ENCODE data around the gene BTBD2.

Gene BTBD2

GRCh38 chr19:1957562-1958248, 57.8 kb downstream of the BTBD2 start:
- H3K4me1 ChIP-seq (ENCODE audit: control insufficient read depth in 1 of 2, insufficient read depth in 1 of 2, low read depth in 1 of 2, low read length in 1 of 2), result no peaks in the 10 kb centered on the region
- H3K36me3 ChIP-seq, result peaks cover 48% of the 10 kb centered on the region
- no peak overlapping the region for H3K27ac ChIP-seq
- TF ChIP-seq, protein P1, sequence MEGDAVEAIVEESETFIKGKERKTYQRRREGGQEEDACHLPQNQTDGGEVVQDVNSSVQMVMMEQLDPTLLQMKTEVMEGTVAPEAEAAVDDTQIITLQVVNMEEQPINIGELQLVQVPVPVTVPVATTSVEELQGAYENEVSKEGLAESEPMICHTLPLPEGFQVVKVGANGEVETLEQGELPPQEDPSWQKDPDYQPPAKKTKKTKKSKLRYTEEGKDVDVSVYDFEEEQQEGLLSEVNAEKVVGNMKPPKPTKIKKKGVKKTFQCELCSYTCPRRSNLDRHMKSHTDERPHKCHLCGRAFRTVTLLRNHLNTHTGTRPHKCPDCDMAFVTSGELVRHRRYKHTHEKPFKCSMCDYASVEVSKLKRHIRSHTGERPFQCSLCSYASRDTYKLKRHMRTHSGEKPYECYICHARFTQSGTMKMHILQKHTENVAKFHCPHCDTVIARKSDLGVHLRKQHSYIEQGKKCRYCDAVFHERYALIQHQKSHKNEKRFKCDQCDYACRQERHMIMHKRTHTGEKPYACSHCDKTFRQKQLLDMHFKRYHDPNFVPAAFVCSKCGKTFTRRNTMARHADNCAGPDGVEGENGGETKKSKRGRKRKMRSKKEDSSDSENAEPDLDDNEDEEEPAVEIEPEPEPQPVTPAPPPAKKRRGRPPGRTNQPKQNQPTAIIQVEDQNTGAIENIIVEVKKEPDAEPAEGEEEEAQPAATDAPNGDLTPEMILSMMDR (IDR thresholded peaks at IDR 0.05), result no peak
- no peaks in the 10 kb centered on the region for H3K9me3 ChIP-seq
- H3K4me3 ChIP-seq (ENCODE audit: low read depth in 1 of 2, low read length in 1 of 2), result no peak overlapping the region
- no peaks in the 10 kb centered on the region for H3K27me3 ChIP-seq

GRCh38 chr19:1956868-1957492, 58.5 kb downstream of the BTBD2 start:
- TF ChIP-seq, protein P1 (IDR thresholded peaks at IDR 0.05), result no peak

GRCh38 chr19:1956122-1956494, 59.4 kb downstream of the BTBD2 start:
- TF ChIP-seq, protein P1 (IDR thresholded peaks at IDR 0.05), result no peak
- Histone ChIP-seq H3K27me3 (no peaks in the 10 kb centered on the region), H3K9me3 (no peaks in the 10 kb centered on the region), H3K4me3 (ENCODE audit: low read depth in 1 of 2, low read length in 1 of 2) (no peak overlapping the region), H3K4me1 (ENCODE audit: control insufficient read depth in 1 of 2, insufficient read depth in 1 of 2, low read depth in 1 of 2, low read length in 1 of 2) (peaks cover 3 to 7% of the 10 kb centered on the region in 2 experiments), H3K36me3 (peaks cover 55% of the 10 kb centered on the region), H3K27ac (no peak overlapping the region)

More at GRCh38 chr19:1956868-1957492, 58.5 kb downstream of the BTBD2 start:
- H3K36me3 ChIP-seq, result peaks cover 52% of the 10 kb centered on the region
- no peak overlapping the region for H3K27ac ChIP-seq
- H3K4me1 ChIP-seq (ENCODE audit: control insufficient read depth in 1 of 2, insufficient read depth in 1 of 2, low read depth in 1 of 2, low read length in 1 of 2), result peaks cover under 1 to 1% of the 10 kb centered on the region in 2 experiments
- H3K4me3 ChIP-seq (ENCODE audit: low read depth in 1 of 2, low read length in 1 of 2), result no peak overlapping the region
- no peaks in the 10 kb centered on the region for H3K9me3 ChIP-seq
- no peaks in the 10 kb centered on the region for H3K27me3 ChIP-seq

DNA sequence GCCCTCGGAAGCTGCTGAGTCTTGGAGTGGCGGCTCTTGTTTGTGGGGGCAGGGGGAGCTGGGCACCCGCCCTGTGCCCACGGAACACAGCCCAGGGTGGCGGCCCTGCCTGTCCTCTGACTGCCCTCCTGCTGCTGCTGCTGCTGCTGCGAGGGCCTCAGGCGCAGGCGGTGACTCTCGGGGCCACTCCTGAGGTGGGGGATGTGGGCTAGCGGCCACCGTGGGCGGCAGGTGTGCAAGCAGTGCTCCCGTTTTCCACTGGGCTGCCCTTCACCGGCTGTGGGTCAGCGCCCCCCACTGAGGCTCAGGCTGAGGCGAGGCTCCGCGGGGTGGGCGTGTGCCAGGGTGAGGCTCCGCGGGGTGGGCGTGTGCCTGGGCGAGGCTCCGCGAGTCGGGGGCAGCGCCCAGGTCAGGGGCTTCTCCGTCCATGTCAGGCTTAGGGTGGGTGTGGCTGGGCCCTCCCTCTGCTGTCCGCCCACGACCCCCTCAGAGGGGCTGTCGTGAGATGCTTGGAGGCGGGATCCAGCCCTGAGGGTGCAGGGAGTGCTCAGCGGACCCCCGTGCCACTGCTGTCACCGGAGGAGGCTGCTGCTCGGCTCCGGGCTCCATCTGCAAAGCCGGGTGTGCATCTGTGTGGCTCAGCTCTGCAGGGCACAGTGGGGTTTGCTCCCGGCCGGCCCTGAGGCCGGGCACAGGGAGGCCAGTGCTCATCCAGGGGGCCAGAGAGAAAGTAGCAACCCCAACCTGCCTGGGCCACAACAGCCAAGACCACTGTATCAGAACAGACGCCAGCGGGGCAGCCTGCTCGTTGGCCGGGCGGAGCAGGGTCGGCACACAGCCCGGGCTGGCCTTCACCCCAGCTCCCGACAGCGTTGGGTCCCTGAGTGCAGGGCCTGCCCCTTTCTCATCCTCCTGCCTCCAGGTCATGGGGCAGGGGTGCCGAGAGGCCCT, 60.1 kb downstream of the BTBD2 start:
- H3K27ac ChIP-seq, result no peak overlapping the region
- TF ChIP-seq, protein P1 (IDR thresholded peaks at IDR 0.05), result no peak
- no peaks in the 10 kb centered on the region for H3K9me3 ChIP-seq
- H3K4me3 ChIP-seq (ENCODE audit: low read depth in 1 of 2, low read length in 1 of 2), result no peak overlapping the region
- no peaks in the 10 kb centered on the region for H3K27me3 ChIP-seq
- H3K36me3 ChIP-seq, result peaks cover 50% of the 10 kb centered on the region
- H3K4me1 ChIP-seq (ENCODE audit: control insufficient read depth in 1 of 2, insufficient read depth in 1 of 2, low read depth in 1 of 2, low read length in 1 of 2), result peaks cover 3 to 7% of the 10 kb centered on the region in 2 experiments

GRCh38 chr19:1954532-1954933, 61.0 kb downstream of the BTBD2 start:
- TF ChIP-seq, protein P1 (IDR thresholded peaks at IDR 0.05), result no peak
- Histone ChIP-seq H3K4me1 (ENCODE audit: control insufficient read depth in 1 of 2, insufficient read depth in 1 of 2, low read depth in 1 of 2, low read length in 1 of 2) (peaks cover 3 to 7% of the 10 kb centered on the region in 2 experiments), H3K9me3 (no peaks in the 10 kb centered on the region), H3K27me3 (no peaks in the 10 kb centered on the region), H3K36me3 (peaks cover 50% of the 10 kb centered on the region), H3K4me3 (ENCODE audit: low read depth in 1 of 2, low read length in 1 of 2) (no peak overlapping the region), H3K27ac (no peak overlapping the region)

Measured in neutrophil (primary cell).